T-helper 17 cell (primary cell): ENCODE measurements around the gene SLC39A6. TPM values are rescaled to one million over a fixed set of nuclear protein-coding genes. Genes with fewer than 3 reads are reported as not detected.

ENCODE experiments used
- total RNA-seq, 4 donors: library from RNA in 2 of 4; stranded (reverse) in 2 of 4; gene quantifications; one replicate each; pipeline ENCODE4 v1.2.3 and lab custom pipeline; 2022 to 2026

SLC39A6 gene
- total RNA-seq, 2 donors from 2014 or later, result 14.4 to 16.3 TPM

Other genes starting within 250 kb of the SLC39A6 start
- gene RPRD1A, start 61.8 kb downstream of the SLC39A6 start, total RNA-seq, result 10 to 100 TPM; 14.9 to 20.5 TPM
- 100 to 1,000 TPM; 147 to 152 TPM for gene ELP2, start 559 bp upstream of the SLC39A6 start, total RNA-seq
- under 1 TPM in 1 of 2 donors, not detected in 1; 0.30 TPM for gene MOCOS, start 58.2 kb upstream of the SLC39A6 start, total RNA-seq
- gene FHOD3, start 168.4 kb upstream of the SLC39A6 start, total RNA-seq, result not detected